Pancreas (tissue), 10 donors: Measurements from ENCODE around the gene FAU. TPM values are rescaled to one million over a fixed set of nuclear protein-coding genes. Genes with fewer than 3 reads are reported as not detected.

Experiments
- ATAC-seq, 4 donors: fragments of 200-7000 bp; cut with Tn5 transposase; one replicate each; pipeline versions ENCODE4 v1.8.0 to v1.9.1; 2020; ENCODE audit warnings: mild to moderate bottlenecking in 4 of 4, moderate library complexity in 4 of 4
- DNase-seq, 6 donors: peaks; one replicate each; pipeline ENCODE4 v3.0.0-alpha.2; 2020
- FAIRE-seq: peaks from 2 replicates; lab custom pipeline; 2012; peaks lifted over from hg19 to GRCh38; lab: Jason Lieb, UNC
- H3K27ac ChIP-seq, 4 donors: fragments of 200-600 bp; sonication (generic); 1 replicate in 3 of 4; 2 replicates in 1 of 4; pipeline versions ENCODE4 v1.5.0 to v1.8.0; 2020
- H3K27me3 ChIP-seq, 4 donors: fragments of 200-600 bp; one replicate each; pipeline ENCODE4 v1.8.0; 2021
- H3K36me3 ChIP-seq, 3 donors: fragments of 200-600 bp; sonication (generic) in 1 of 3; one replicate each; pipeline versions ENCODE4 v1.5.0 to v1.8.0; 2020 to 2021
- H3K4me1 ChIP-seq, 3 donors: fragments of 200-600 bp; one replicate each; pipeline ENCODE4 v1.8.0; 2021
- H3K4me3 ChIP-seq, 4 donors: fragments of 200-600 bp; sonication (generic) in 2 of 4; one replicate each; pipeline versions ENCODE4 v1.5.0 to v1.8.0; 2020 to 2021
- H3K9me3 ChIP-seq, 4 donors: fragments of 200-600 bp; one replicate each; pipeline ENCODE4 v1.8.0; 2021
- CTCF ChIP-seq, 4 donors: fragments of 200-600 bp; sonication (generic) in 3 of 4; IDR thresholded peaks; one replicate each; pipeline versions ENCODE4 v1.5.0 to v1.8.0; 2021; ENCODE audit warnings: antibody characterized with exemption in 4 of 4
- WGBS, 2 donors: extraction: QIAGEN DNeasy Blood & Tissue Kit; methylation state at CpG; one replicate each; pipeline ENCODE4 v1.1.7; 2013; 5-methylcytosine and 5-hydroxymethylcytosine counted together
- intact Hi-C, 3 donors: fragments of 100-400 bp; cut with DNase I; formaldehyde crosslinking; loops; one replicate each; pipeline versions ENCODE4 v1.11.1 to v1.14.2; 2022
- polyA plus RNA-seq, 2 donors: library from polyadenylated mRNA; stranded (reverse); fragments of 200-250 nt; gene quantifications; one replicate each; pipeline ENCODE4 v1.2.3, GENCODE V29; 2013
- total RNA-seq, 6 donors: library from RNA; stranded (reverse); fragmentation: NEBNext Ultra II Directional in 4 of 6; extraction: Animal tissue kit (Norgen Biotek cat#: 25700) in 4 of 6; gene quantifications; one replicate each; pipeline versions ENCODE4 v1.2.1 to v1.2.4, GENCODE V29; 2021 to 2023
- donor health status: healthy with polysubstance abuse.
- donor health status: DM: no; HTN: no; CAD: no; lungs with moderate emphysema.
- donor health status: DM: no; HTN: no; CAD: no.
- donor health status: control.
- donor health status: control.
- donor health status: Bipolar disorder and iron deficiency.
- donor health status: DM: yes; HTN: yes; CAD: no.
- donor health status: DM: no; HTN: no; CAD: no.
- donor health status: DM: no; HTN: no; CAD: no.
- donor health status: DM: yes; HTN: yes; CAD: no.

Gene FAU
- total and polyA plus RNA-seq, 8 donors, result 493 to 810 (median 535) TPM

DNA sequence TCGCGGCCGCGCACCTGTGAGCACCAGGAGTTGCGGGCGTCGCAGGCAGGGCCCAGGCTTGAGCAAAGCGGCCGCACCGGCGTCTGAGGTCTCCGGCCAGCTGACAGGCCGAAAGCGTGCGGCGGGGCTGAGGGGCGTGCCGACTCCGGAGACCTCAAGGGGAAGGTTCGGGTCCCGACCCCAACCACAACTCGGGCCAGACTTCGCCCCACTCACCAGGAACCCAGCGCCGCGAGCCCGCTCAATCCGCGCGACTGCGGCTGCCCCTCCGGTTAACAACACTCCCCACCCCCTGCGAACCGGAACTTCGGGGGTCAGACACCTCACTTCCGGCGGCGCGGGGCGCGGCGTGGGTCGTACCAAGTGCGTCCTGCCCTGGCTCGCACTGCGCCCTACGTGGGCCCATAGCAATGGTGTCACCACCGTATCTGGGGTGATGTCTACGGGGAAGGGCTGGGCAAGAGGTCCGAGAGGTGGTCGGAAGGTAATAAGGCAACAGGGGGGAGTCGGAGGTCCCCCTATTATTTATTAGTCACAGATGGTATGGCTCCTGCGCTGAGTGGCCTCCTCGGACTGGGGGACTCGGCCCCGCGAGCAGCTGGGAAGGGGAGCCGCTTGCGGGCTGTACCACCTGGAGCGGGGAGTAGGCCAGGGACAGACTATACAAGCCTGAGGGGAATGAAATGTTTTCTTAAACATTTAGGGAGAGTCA, 12.5 kb upstream of the FAU start, which contains the start of gene SYVN1:
SYVN1 (minus strand) TSS at position 280 of the 712 bp plus-strand sequence. CDS start 918 bp downstream, outside the sequence.
- Histone ChIP-seq H3K4me1 (peaks cover 14 to 32% (median 26%) of the 10 kb centered on the region in 3 donors), H3K27ac (peak within 1 kb of the TSS; percentile 99 to 100 (median 99)), H3K9me3 (no peaks in the 10 kb centered on the region), H3K36me3 (peaks cover 2 to 38% (median 25%) of the 10 kb centered on the region in 3 donors), H3K4me3 (peak within 1 kb of the TSS; percentile 70 to 93 (median 82)), H3K27me3 (no peaks in the 10 kb centered on the region)
- DNase-seq (peak; percentile 90 to 97 (median 94)), FAIRE-seq (no peak), ATAC-seq (peak; percentile 82 to 92 (median 84))
- 0% methylated on average over 55 to 60 of the region's 60 CpGs for WGBS, 2 donors
- no peak for TF ChIP-seq CTCF (IDR thresholded peaks at IDR 0.05)
- intact Hi-C loops, result loop anchor here in 2 of 3 donors (5.0 kb wide), 1 partner anchor 48 kb away; the partner anchor contains the start of gene CAPN1 (in 2 of the 2)

DNA sequence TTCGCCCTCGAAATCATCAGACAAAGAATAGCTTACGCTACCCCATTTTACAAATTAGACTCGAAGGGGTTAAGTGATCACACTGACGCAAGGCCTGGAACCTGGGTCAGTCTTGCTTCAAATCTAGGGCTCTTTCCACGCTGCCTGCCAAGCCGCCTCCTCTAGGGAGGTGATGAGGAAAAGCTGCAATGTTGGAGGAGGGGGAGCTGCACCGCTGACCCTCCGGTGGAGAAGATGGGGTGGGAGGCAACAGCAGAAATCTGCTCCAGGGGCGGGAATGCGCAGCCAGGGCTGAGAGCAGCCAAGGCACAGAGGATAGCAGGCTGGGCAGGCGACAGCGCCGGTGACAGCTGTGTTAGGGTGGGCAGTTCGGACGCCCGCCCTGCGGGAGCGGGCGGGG, 11.8 kb upstream of the FAU start:
- no peak for TF ChIP-seq CTCF (IDR thresholded peaks at IDR 0.05)
- Histone ChIP-seq H3K36me3 (peaks cover 3 to 45% (median 29%) of the 10 kb centered on the region in 3 donors), H3K4me1 (peaks cover 14 to 32% (median 26%) of the 10 kb centered on the region in 3 donors), H3K4me3 (peak overlapping the region; percentile 70 to 93 (median 82)), H3K27ac (peak overlapping the region; percentile 99 to 100 (median 99)), H3K9me3 (no peaks in the 10 kb centered on the region), H3K27me3 (no peaks in the 10 kb centered on the region)
- FAIRE-seq (no peak), ATAC-seq (peak in 3 of 4 donors; percentile 1 to 7 (median 2)), DNase-seq (peak in 4 of 6 donors; percentile 57 to 64 (median 60))
- intact Hi-C loops, result loop anchor here in 2 of 3 donors (5.0 kb wide), 1 partner anchor 49 kb away; the partner anchor contains the start of gene CAPN1 (in 2 of the 2)
- 0 to 1% methylated on average over 20 of the region's 20 CpGs for WGBS, 2 donors

- DNase-seq (peak; percentile 80 to 94 (median 86)), ATAC-seq (peak; percentile 38 to 55 (median 46)), FAIRE-seq (no peak)
- WGBS, 2 donors, result 17 to 19% methylated on average over 18 of the region's 18 CpGs
- intact Hi-C loops, result loop anchor here in 2 of 3 donors (5.0 kb wide), 1 partner anchor 49 kb away; the partner anchor contains the start of gene CAPN1 (in 2 of the 2)
- peaks cover 6 to 50% (median 31%) of the 10 kb centered on the region in 3 donors for H3K36me3 ChIP-seq
- H3K27ac ChIP-seq, result peak overlapping the region; percentile 99 to 100 (median 99)
- no peaks in the 10 kb centered on the region for H3K27me3 ChIP-seq
- TF ChIP-seq CTCF (IDR thresholded peaks at IDR 0.05), result no peak
- peaks cover 14 to 32% (median 26%) of the 10 kb centered on the region in 3 donors for H3K4me1 ChIP-seq
- H3K4me3 ChIP-seq, result peak overlapping the region; percentile 70 to 93 (median 82)
- no peaks in the 10 kb centered on the region for H3K9me3 ChIP-seq
These were observed 11.2 kb upstream of the FAU start for GRCh38 chr11:65132988-65133700.

GRCh38 chr11:65132238-65132987, 10.5 kb upstream of the FAU start:
- no peak for TF ChIP-seq CTCF (IDR thresholded peaks at IDR 0.05)

More at GRCh38 chr11:65132238-65132987, 10.5 kb upstream of the FAU start:
- FAIRE-seq, result no peak
- peak overlapping the region in 2 of 4 donors; percentile 7 to 99 for H3K27ac ChIP-seq
- peak in 2 of 6 donors; percentile 9 to 58 for DNase-seq
- H3K4me3 ChIP-seq, result peak overlapping the region in 3 of 4 donors; percentile 70 to 87 (median 78)
- H3K9me3 ChIP-seq, result no peaks in the 10 kb centered on the region
- intact Hi-C loops, result loop anchor here in 2 of 3 donors (5.0 kb wide), 1 partner anchor 50 kb away; the partner anchor contains the start of gene CAPN1 (in 2 of the 2)
- H3K27me3 ChIP-seq, result no peaks in the 10 kb centered on the region
- ATAC-seq, result no peak
- 37 to 44% methylated on average over 10 of the region's 10 CpGs for WGBS, 2 donors
- H3K4me1 ChIP-seq, result peaks cover 14 to 32% (median 26%) of the 10 kb centered on the region in 3 donors
- H3K36me3 ChIP-seq, result peaks cover 6 to 58% (median 38%) of the 10 kb centered on the region in 3 donors
